ENCODE results near the gene EXO1.

GRCh38 chr1:241838897-241839296 is 9.1 kb upstream of the EXO1 start:
- TF ChIP-seq, protein P1, sequence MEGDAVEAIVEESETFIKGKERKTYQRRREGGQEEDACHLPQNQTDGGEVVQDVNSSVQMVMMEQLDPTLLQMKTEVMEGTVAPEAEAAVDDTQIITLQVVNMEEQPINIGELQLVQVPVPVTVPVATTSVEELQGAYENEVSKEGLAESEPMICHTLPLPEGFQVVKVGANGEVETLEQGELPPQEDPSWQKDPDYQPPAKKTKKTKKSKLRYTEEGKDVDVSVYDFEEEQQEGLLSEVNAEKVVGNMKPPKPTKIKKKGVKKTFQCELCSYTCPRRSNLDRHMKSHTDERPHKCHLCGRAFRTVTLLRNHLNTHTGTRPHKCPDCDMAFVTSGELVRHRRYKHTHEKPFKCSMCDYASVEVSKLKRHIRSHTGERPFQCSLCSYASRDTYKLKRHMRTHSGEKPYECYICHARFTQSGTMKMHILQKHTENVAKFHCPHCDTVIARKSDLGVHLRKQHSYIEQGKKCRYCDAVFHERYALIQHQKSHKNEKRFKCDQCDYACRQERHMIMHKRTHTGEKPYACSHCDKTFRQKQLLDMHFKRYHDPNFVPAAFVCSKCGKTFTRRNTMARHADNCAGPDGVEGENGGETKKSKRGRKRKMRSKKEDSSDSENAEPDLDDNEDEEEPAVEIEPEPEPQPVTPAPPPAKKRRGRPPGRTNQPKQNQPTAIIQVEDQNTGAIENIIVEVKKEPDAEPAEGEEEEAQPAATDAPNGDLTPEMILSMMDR (conservative IDR thresholded peaks at IDR 0.05) = no peak
- TF ChIP-seq ZFX (IDR thresholded peaks at IDR 0.05) = no peak
